Astrocyte of the cerebellum (primary cell): ENCODE results near the gene UNC119.
"Not testable (repeated sequence)": the region's sequence is repeated elsewhere in the genome, so short reads cannot be mapped to it uniquely, and the experiment has no call there.

Source experiments
- DNase-seq: peaks from one replicate; pipeline ENCODE4 v3.0.0-alpha.2; 2011; ENCODE audit warnings: low read depth
- H3K4me3 ChIP-seq: 2 replicates; pipeline ENCODE4 v1.5.1; 2011; ENCODE audit warnings: mild to moderate bottlenecking, low read depth, low read length, moderate library complexity
- CTCF ChIP-seq: IDR thresholded peaks from 2 replicates; pipeline ENCODE4 v1.5.1; 2012; ENCODE audit warnings: low read length, low read depth, moderate library complexity, mild to moderate bottlenecking; ENCODE audit errors: missing control alignments
- in situ Hi-C: cut with HindIII; loops from 2 replicates; pipeline ENCODE4 v1.10.0; 2017; ENCODE audit warnings: low sequenced_read_pairs

The UNC119 gene

GRCh38 chr17:28523876-28524275, 28.5 kb downstream of the UNC119 start:
- in situ Hi-C loops, result no loop called here
- no peak for DNase-seq
- no peak for TF ChIP-seq CTCF
- H3K4me3 ChIP-seq, result no peak overlapping the region

GRCh38 chr17:28523186-28523585, 29.2 kb downstream of the UNC119 start:
- no peak overlapping the region for H3K4me3 ChIP-seq
- in situ Hi-C loops, result no loop called here
- no peak for DNase-seq
- no peak for TF ChIP-seq CTCF

- in situ Hi-C loops, H3K4me3 ChIP-seq, DNase-seq: not testable (repeated sequence)
These were observed 30.1 kb downstream of the UNC119 start for GRCh38 chr17:28522281-28522680.

- DNase-seq, result no peak
- H3K4me3 ChIP-seq, result no peak overlapping the region
- in situ Hi-C loops, result no loop called here
- TF ChIP-seq CTCF, result no peak
These were observed 30.9 kb downstream of the UNC119 start for GRCh38 chr17:28521311-28522085.

GRCh38 chr17:28520687-28521086, 31.7 kb downstream of the UNC119 start:
- in situ Hi-C loops, result no loop called here
- H3K4me3 ChIP-seq, result no peak overlapping the region
- DNase-seq, result no peak
- TF ChIP-seq CTCF, result no peak

- H3K4me3 ChIP-seq, result no peak overlapping the region
- TF ChIP-seq CTCF, result no peak
- in situ Hi-C loops, result no loop called here
- no peak for DNase-seq
These were observed 33.2 kb downstream of the UNC119 start for GRCh38 chr17:28519236-28519635.

GRCh38 chr17:28518578-28518977, 33.8 kb downstream of the UNC119 start:
- no peak overlapping the region for H3K4me3 ChIP-seq
- DNase-seq, result no peak
- TF ChIP-seq CTCF, result no peak
- in situ Hi-C loops, result no loop called here
